Effector memory CD4-positive, alpha-beta T cell (primary cell): ENCODE data around the gene ANGPTL7.

Experiments used
- DNase-seq, 3 donors: peaks; one replicate each; pipeline ENCODE4 v3.0.0-alpha.2; 2020
- H3K27ac ChIP-seq: 2 replicates; pipeline ENCODE4 v1.7.0; 2013; ENCODE audit warnings: mild to moderate bottlenecking, low read length, moderate library complexity; ENCODE audit not compliant: insufficient read depth, poor library complexity, severe bottlenecking
- H3K27me3 ChIP-seq: replicated peaks from 2 replicates; pipeline ENCODE4 v1.7.0; 2013; ENCODE audit warnings: mild to moderate bottlenecking, low read length; ENCODE audit not compliant: insufficient read depth, control insufficient read depth, poor library complexity, severe bottlenecking
- H3K36me3 ChIP-seq: 2 replicates; pipeline ENCODE4 v1.7.0; 2013; ENCODE audit warnings: mild to moderate bottlenecking, low read length, moderate library complexity; ENCODE audit not compliant: control insufficient read depth, insufficient read depth
- H3K4me1 ChIP-seq: 2 replicates; pipeline ENCODE4 v1.7.0; 2013; ENCODE audit warnings: low read length, mild to moderate bottlenecking; ENCODE audit not compliant: control insufficient read depth, insufficient read depth, poor library complexity, severe bottlenecking
- H3K4me3 ChIP-seq: 2 replicates; pipeline ENCODE4 v1.7.0; 2013; ENCODE audit warnings: low read length, low read depth, mild to moderate bottlenecking; ENCODE audit not compliant: insufficient read depth, poor library complexity, severe bottlenecking
- H3K9me3 ChIP-seq: 2 replicates; pipeline ENCODE4 v1.7.0; 2013; ENCODE audit warnings: mild to moderate bottlenecking, low read length, moderate library complexity; ENCODE audit not compliant: control insufficient read depth

Gene ANGPTL7

GRCh38 chr1:11216074-11216473, 26.9 kb downstream of the ANGPTL7 start:
- H3K4me3 ChIP-seq, result no peak overlapping the region
- no peaks in the 10 kb centered on the region for H3K27me3 ChIP-seq
- H3K9me3 ChIP-seq, result no peaks in the 10 kb centered on the region
- H3K27ac ChIP-seq, result no peak overlapping the region
- peaks cover 81% of the 10 kb centered on the region for H3K36me3 ChIP-seq
- no peak for DNase-seq
- H3K4me1 ChIP-seq, result no peaks in the 10 kb centered on the region

DNA sequence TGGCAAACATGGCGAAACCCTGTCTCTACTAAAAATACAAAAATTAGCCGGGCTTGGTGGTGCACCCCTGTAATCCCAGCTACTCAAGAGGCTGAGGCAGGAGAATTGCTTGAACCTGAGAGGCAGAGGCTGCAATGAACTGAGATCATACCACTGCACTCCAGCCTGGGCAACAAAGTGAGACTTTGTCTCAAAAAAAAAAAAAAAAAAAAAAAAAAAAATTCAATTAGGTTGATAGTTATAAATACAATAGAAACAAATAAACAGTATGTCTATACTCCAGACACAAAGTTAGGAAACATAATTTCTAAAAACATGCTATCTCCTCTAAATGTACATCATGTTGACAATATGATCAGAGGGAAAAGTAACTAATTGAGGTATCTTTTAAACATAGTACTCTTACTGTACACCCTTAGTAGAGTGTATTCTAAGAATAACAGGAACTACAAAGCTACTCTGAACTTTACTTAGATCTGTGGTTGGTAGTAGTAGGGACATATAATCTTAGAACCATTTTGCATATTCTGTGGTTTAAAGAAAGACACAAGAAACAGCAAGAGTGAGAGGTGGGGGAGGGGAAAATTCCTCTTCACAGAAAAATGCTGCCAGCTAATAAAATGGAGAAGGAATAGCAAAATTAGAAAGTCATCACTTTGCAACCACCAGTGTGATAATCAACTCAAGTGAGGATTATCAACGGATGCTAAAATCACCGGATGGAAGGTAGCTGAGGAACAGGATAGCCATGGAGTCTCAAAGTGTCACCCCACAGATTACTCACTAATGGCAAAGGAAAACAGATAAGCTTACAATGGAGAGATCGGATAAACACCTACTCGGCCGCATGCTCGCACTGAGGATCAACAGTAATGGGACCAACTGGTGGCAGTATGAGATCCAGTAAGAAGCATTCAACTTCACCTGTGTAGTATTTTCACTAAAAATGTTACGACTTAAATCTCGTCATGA, 38.2 kb downstream of the ANGPTL7 start:
- Histone ChIP-seq H3K36me3 (peaks cover 61% of the 10 kb centered on the region), H3K4me3 (no peak overlapping the region), H3K9me3 (no peaks in the 10 kb centered on the region), H3K4me1 (no peaks in the 10 kb centered on the region), H3K27me3 (no peaks in the 10 kb centered on the region), H3K27ac (no peak overlapping the region)
- no peak for DNase-seq

GRCh38 chr1:11229203-11229602, 40.0 kb downstream of the ANGPTL7 start:
- DNase-seq, result no peak
- peaks cover 69% of the 10 kb centered on the region for H3K36me3 ChIP-seq
- H3K4me3 ChIP-seq, result no peak overlapping the region
- no peaks in the 10 kb centered on the region for H3K27me3 ChIP-seq
- H3K9me3 ChIP-seq, result no peaks in the 10 kb centered on the region
- H3K4me1 ChIP-seq, result no peaks in the 10 kb centered on the region
- no peak overlapping the region for H3K27ac ChIP-seq

DNA sequence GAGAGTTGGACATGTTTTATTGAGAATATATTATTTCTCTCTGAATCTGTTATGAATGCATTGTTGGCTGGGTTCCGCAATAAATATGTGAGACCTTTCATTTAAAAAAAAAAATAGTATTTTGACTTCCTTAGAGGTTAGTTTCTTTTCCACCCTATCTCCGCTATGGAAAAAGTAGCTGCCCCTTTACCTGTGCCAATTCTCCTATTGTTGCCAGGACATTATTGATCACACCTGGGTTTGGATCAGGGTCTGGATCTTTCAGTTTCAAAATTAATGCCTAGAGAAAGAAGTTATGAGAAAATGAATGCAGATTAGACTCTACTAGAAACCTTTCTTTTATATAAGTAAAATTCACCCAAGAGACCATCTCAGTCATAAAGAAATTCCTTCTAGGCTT, 44.1 kb downstream of the ANGPTL7 start:
- Histone ChIP-seq H3K4me1 (no peaks in the 10 kb centered on the region), H3K36me3 (peaks cover 94% of the 10 kb centered on the region), H3K4me3 (no peak overlapping the region), H3K27me3 (no peaks in the 10 kb centered on the region), H3K27ac (no peak overlapping the region), H3K9me3 (no peaks in the 10 kb centered on the region)
- no peak for DNase-seq

GRCh38 chr1:11237356-11237755, 48.2 kb downstream of the ANGPTL7 start:
- no peak overlapping the region for H3K27ac ChIP-seq
- peaks cover 87% of the 10 kb centered on the region for H3K36me3 ChIP-seq

GRCh38 chr1:11238311-11238710, 49.2 kb downstream of the ANGPTL7 start:
- DNase-seq, result no peak
- no peak overlapping the region for H3K27ac ChIP-seq
- peaks cover 84% of the 10 kb centered on the region for H3K36me3 ChIP-seq
- H3K4me3 ChIP-seq, result no peak overlapping the region
- H3K4me1 ChIP-seq, result no peaks in the 10 kb centered on the region
- H3K27me3 ChIP-seq, result no peaks in the 10 kb centered on the region
- H3K9me3 ChIP-seq, result no peaks in the 10 kb centered on the region

More at GRCh38 chr1:11237356-11237755, 48.2 kb downstream of the ANGPTL7 start:
- Histone ChIP-seq H3K4me3 (no peak overlapping the region), H3K27me3 (no peaks in the 10 kb centered on the region), H3K9me3 (no peaks in the 10 kb centered on the region), H3K4me1 (no peaks in the 10 kb centered on the region)
- DNase-seq, result no peak

GRCh38 chr1:11245248-11245647, 56.1 kb downstream of the ANGPTL7 start:
- Histone ChIP-seq H3K4me1 (peaks cover 11% of the 10 kb centered on the region), H3K27me3 (no peaks in the 10 kb centered on the region), H3K36me3 (peaks cover 33% of the 10 kb centered on the region), H3K9me3 (no peaks in the 10 kb centered on the region), H3K27ac (no peak overlapping the region), H3K4me3 (no peak overlapping the region)
- DNase-seq, result no peak
